ENCODE measurements around the gene NSUN7. TPM values are rescaled to one million over a fixed set of nuclear protein-coding genes. Genes with fewer than 3 reads are reported as not detected.
A peak's percentile ranks its signal among the peaks of the same experiment; 100 is the strongest.

Gene NSUN7
- total RNA-seq, 2 experiments from 2014 or later: 0.48 to 1.0 TPM

- Mint-ChIP-seq H3K4me3 (no peak overlapping the region), H3K27ac (no peak overlapping the region), H3K27me3 (peaks cover 2% of the 10 kb centered on the region), H3K9me3 (no peaks in the 10 kb centered on the region), H3K4me1 (no peaks in the 10 kb centered on the region), H3K36me3 (ENCODE audit: low read depth) (no peaks in the 10 kb centered on the region)
- DNase-seq: no peak
- CTCF ChIA-PET: interaction anchor here (1.0 to 4.1 kb wide), 2 partner anchors 9 to 12 kb away, joined by 3 to 19 read pairs; no protein-coding TSS in a partner anchor
- POLR2A ChIA-PET: no interaction called here
Measured at GRCh38 chr4:40831146-40831907, 81.6 kb downstream of the NSUN7 start.

DNA sequence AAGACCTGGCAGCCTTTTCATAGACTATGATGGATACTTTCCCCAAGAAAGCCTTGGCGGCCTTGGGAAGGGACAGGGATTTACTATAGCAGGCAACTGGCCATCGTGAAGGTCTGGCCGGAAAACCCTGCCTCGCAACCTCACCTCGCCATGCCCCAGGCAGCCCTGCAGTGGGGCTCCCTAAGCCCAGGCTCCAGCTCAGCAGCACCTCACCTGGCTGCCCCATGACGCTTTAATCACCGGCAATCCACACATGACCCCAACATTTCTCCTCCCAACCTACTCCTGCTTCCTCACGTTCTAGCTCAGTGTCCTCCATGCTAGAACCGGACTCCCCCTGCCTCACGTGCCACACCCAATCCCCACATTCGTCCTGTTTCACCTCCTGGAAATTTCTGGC is 82.4 kb downstream of the NSUN7 start:
- Mint-ChIP-seq H3K4me1 (no peaks in the 10 kb centered on the region), H3K27me3 (peaks cover 2% of the 10 kb centered on the region), H3K36me3 (ENCODE audit: low read depth) (no peaks in the 10 kb centered on the region), H3K9me3 (no peaks in the 10 kb centered on the region), H3K27ac (no peak overlapping the region), H3K4me3 (no peak overlapping the region)
- ChIA-PET POLR2A (no interaction called here), CTCF (interaction anchor here (4.1 kb wide), 1 partner anchor 9 kb away, joined by 19 read pairs; no protein-coding TSS in a partner anchor)
- DNase-seq: no peak

- no peak for DNase-seq
- H3K27ac Mint-ChIP-seq: no peak overlapping the region
- ChIA-PET POLR2A (no interaction called here), CTCF (no interaction called here)
- H3K9me3 Mint-ChIP-seq: no peaks in the 10 kb centered on the region
- H3K4me1 Mint-ChIP-seq: no peaks in the 10 kb centered on the region
- H3K27me3 Mint-ChIP-seq: peaks cover 2% of the 10 kb centered on the region
- no peaks in the 10 kb centered on the region for H3K36me3 Mint-ChIP-seq (ENCODE audit: low read depth)
- no peak overlapping the region for H3K4me3 Mint-ChIP-seq
Measured at GRCh38 chr4:40833212-40833611, 83.5 kb downstream of the NSUN7 start.

GRCh38 chr4:40837094-40837870 is 87.5 kb downstream of the NSUN7 start:
- Mint-ChIP-seq H3K27ac (no peak overlapping the region), H3K27me3 (peaks cover 9% of the 10 kb centered on the region), H3K4me1 (peaks cover 5% of the 10 kb centered on the region), H3K36me3 (ENCODE audit: low read depth) (no peaks in the 10 kb centered on the region), H3K9me3 (no peaks in the 10 kb centered on the region), H3K4me3 (no peak overlapping the region)
- ChIA-PET CTCF (interaction anchor here (1.0 kb wide), 1 partner anchor 13 kb away, joined by 3 read pairs; no protein-coding TSS in a partner anchor), POLR2A (no interaction called here)
- no peak for DNase-seq

GRCh38 chr4:40838742-40839141 is 89.0 kb downstream of the NSUN7 start:
- Mint-ChIP-seq H3K9me3 (no peaks in the 10 kb centered on the region), H3K27me3 (peaks cover 12% of the 10 kb centered on the region), H3K27ac (no peak overlapping the region), H3K4me1 (peaks cover 5% of the 10 kb centered on the region), H3K4me3 (no peak overlapping the region), H3K36me3 (ENCODE audit: low read depth) (no peaks in the 10 kb centered on the region)
- POLR2A ChIA-PET: no interaction called here
- no peak for DNase-seq
- CTCF ChIA-PET: no interaction called here

DNA sequence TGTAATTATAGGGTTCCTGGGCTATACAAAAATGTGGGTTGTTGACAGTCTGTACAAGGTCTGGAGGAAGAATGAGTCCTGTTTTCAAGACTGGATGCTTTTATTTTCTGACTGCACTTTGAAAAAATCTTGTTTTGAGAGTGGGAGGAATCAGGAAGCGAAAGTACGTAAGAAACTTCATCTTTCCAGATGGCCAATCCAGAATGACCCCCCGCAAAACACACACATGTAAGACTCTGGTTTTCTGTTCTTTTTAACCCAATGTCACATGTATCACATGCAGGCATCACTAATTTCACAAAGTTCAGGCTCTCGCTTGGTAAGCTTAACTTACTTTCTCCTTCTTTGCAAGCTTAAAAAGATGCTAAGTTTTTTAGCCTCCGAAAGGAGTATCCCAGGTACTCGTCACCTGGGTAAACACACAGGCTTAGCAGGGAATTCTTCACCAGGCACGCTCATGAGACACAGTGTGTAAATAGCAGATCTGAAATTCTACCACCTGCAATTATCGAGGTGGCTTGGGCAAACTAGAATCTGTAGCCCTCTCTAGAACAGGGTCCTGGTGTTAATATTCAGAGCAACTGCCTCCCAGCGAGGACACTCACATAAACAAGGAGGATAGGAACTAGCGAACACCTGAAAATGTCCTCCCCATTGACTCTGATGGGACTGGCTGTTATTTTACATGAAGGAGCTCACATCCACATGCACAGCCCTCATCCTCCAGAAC is 90.7 kb downstream of the NSUN7 start:
- ChIA-PET POLR2A (interaction anchor here (0.6 kb wide), 1 partner anchor 1208 kb away, joined by 4 read pairs; no protein-coding TSS in a partner anchor), CTCF (interaction anchor here (0.8 to 1.8 kb wide), 25 partner anchors 9 to 600 kb away, joined by 3 to 19 read pairs (median 4); no protein-coding TSS in a partner anchor)
- H3K36me3 Mint-ChIP-seq (ENCODE audit: low read depth): no peaks in the 10 kb centered on the region
- no peak for DNase-seq
- no peak overlapping the region for H3K4me3 Mint-ChIP-seq
- H3K9me3 Mint-ChIP-seq: no peaks in the 10 kb centered on the region
- no peak overlapping the region for H3K27ac Mint-ChIP-seq
- H3K4me1 Mint-ChIP-seq: peaks cover 5% of the 10 kb centered on the region
- H3K27me3 Mint-ChIP-seq: peaks cover 12% of the 10 kb centered on the region

GRCh38 chr4:40840985-40841571 is 91.3 kb downstream of the NSUN7 start:
- DNase-seq: peak; percentile 79
- POLR2A ChIA-PET: interaction anchor here (0.6 kb wide), 1 partner anchor 1209 kb away, joined by 4 read pairs; no protein-coding TSS in a partner anchor

GRCh38 chr4:40842318-40842717 is 92.6 kb downstream of the NSUN7 start:
- Mint-ChIP-seq H3K4me3 (no peak overlapping the region), H3K27me3 (peaks cover 17% of the 10 kb centered on the region), H3K9me3 (no peaks in the 10 kb centered on the region), H3K27ac (no peak overlapping the region), H3K36me3 (ENCODE audit: low read depth) (no peaks in the 10 kb centered on the region), H3K4me1 (peaks cover 5% of the 10 kb centered on the region)
- CTCF ChIA-PET: interaction anchor here (1.0 to 3.7 kb wide), 7 partner anchors 9 to 363 kb away, joined by 3 to 21 read pairs (median 4); no protein-coding TSS in a partner anchor
- POLR2A ChIA-PET: no interaction called here
- no peak for DNase-seq

More at GRCh38 chr4:40840985-40841571, 91.3 kb downstream of the NSUN7 start:
- H3K9me3 Mint-ChIP-seq: no peaks in the 10 kb centered on the region
- H3K27me3 Mint-ChIP-seq: peaks cover 14% of the 10 kb centered on the region
- no peak overlapping the region for H3K4me3 Mint-ChIP-seq
- peaks cover 5% of the 10 kb centered on the region for H3K4me1 Mint-ChIP-seq
- H3K27ac Mint-ChIP-seq: no peak overlapping the region
- H3K36me3 Mint-ChIP-seq (ENCODE audit: low read depth): no peaks in the 10 kb centered on the region
- CTCF ChIA-PET: interaction anchor here (0.7 to 1.8 kb wide), 31 partner anchors 8 to 601 kb away, joined by 3 to 19 read pairs (median 4); no protein-coding TSS in a partner anchor

- Mint-ChIP-seq H3K36me3 (ENCODE audit: low read depth) (no peaks in the 10 kb centered on the region), H3K9me3 (no peaks in the 10 kb centered on the region), H3K27ac (no peak overlapping the region), H3K4me1 (peaks cover 5% of the 10 kb centered on the region), H3K4me3 (no peak overlapping the region), H3K27me3 (peaks cover 17% of the 10 kb centered on the region)
- POLR2A ChIA-PET: no interaction called here
- CTCF ChIA-PET: interaction anchor here (0.5 to 3.7 kb wide), 14 partner anchors 9 to 533 kb away, joined by 3 to 21 read pairs (median 4); no protein-coding TSS in a partner anchor
- no peak for DNase-seq
Measured at GRCh38 chr4:40842725-40843423, 93.1 kb downstream of the NSUN7 start.

- ChIA-PET CTCF (interaction anchor here (0.5 to 3.7 kb wide), 13 partner anchors 10 to 534 kb away, joined by 3 to 21 read pairs (median 3); no protein-coding TSS in a partner anchor), POLR2A (no interaction called here)
- peaks cover 22% of the 10 kb centered on the region for H3K27me3 Mint-ChIP-seq
Measured at GRCh38 chr4:40843696-40844095, 93.9 kb downstream of the NSUN7 start.

DNA sequence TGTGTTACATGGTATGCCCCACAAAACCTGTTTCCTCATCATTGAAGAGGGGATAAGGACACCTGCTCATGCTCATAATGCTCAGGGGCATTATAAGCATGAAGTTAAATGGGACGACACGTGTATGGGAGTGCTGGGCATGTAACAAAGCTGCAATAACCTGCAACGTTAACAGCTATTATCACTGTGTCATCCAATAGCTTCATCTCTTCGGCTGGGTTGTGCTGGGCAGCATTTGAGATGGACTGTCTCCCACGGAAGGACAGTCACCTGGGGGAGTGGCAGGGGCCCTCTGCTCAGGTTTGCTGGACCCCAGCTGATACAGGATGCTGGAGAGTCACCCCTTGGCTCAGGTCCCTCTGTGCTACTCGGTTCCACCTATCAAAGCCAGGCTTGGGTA is 94.5 kb downstream of the NSUN7 start:
- no peaks in the 10 kb centered on the region for H3K9me3 Mint-ChIP-seq
- H3K4me1 Mint-ChIP-seq: peaks cover 5% of the 10 kb centered on the region
- H3K27ac Mint-ChIP-seq: no peak overlapping the region
- ChIA-PET POLR2A (no interaction called here), CTCF (interaction anchor here (0.8 to 3.7 kb wide), 7 partner anchors 10 to 535 kb away, joined by 3 to 21 read pairs (median 3); no protein-coding TSS in a partner anchor)
- no peak overlapping the region for H3K4me3 Mint-ChIP-seq
- H3K36me3 Mint-ChIP-seq (ENCODE audit: low read depth): no peaks in the 10 kb centered on the region
- no peak for DNase-seq
- peaks cover 25% of the 10 kb centered on the region for H3K27me3 Mint-ChIP-seq

More at GRCh38 chr4:40843696-40844095, 93.9 kb downstream of the NSUN7 start:
- Mint-ChIP-seq H3K4me3 (no peak overlapping the region), H3K36me3 (ENCODE audit: low read depth) (no peaks in the 10 kb centered on the region), H3K27ac (no peak overlapping the region), H3K9me3 (no peaks in the 10 kb centered on the region), H3K4me1 (peaks cover 5% of the 10 kb centered on the region)
- peak; percentile 47 for DNase-seq
